GM12878 (cell line): ENCODE data around the gene LEMD1. TPM values are rescaled to one million over a fixed set of nuclear protein-coding genes. Genes with fewer than 3 reads are reported as not detected.

Experiments
- ATAC-seq: fragments of 200-7000 bp; cut with Tn5 transposase; 3 replicates; pipeline ENCODE4 v1.9.1; 2020; ENCODE audit warnings: mild to moderate bottlenecking, moderate library complexity
- BruUV-seq: library from RNA; stranded (reverse); fragments of 400-500 nt; replicated peaks from 2 replicates; lab custom pipeline; 2021; lab: Mats Ljungman, UMichigan
- CTCF ChIA-PET: fragments of 300-600 bp; sonication (Branson Sonifier 250); formaldehyde crosslinking; extraction: SDS; loops from one replicate; lab custom pipeline; 2021; ENCODE audit warnings: inconsistent platforms; lab: Yijun Ruan, JAX
- POLR2A ChIA-PET: fragments of 350-600 bp; formaldehyde crosslinking; extraction: SDS; loops from one replicate; lab custom pipeline; 2021; ENCODE audit warnings: inconsistent platforms; lab: Charles Lee
- RAD21 ChIA-PET: fragments of 300-600 bp; sonication (Branson Sonifier 250); formaldehyde crosslinking; loops from one replicate; lab custom pipeline; 2023; ENCODE audit warnings: antibody characterized with exemption; ENCODE audit not compliant: unreplicated experiment; lab: Charles Lee
- SMC1A ChIA-PET: fragments of 300-600 bp; sonication (Branson Sonifier 250); formaldehyde crosslinking; loops from one replicate; lab custom pipeline; 2023; ENCODE audit not compliant: unreplicated experiment, uncharacterized antibody; lab: Charles Lee
- DNase-seq: peaks from one replicate; pipeline ENCODE4 v3.0.0-alpha.2; 2011; ENCODE audit warnings: low read depth, low spot score
- FAIRE-seq: peaks from 3 replicates; lab custom pipeline; 2011; peaks lifted over from hg19 to GRCh38; lab: Jason Lieb, UNC
- H2AFZ ChIP-seq: 2 replicates; pipeline ENCODE4 v1.6.0; 2011; ENCODE audit warnings: low read depth, low read length, control low read depth; ENCODE audit not compliant: control insufficient read depth
- H3K27ac ChIP-seq: 2 replicates; pipeline ENCODE4 v1.5.1; 2011; ENCODE audit warnings: control low read depth; ENCODE audit not compliant: control insufficient read depth, insufficient read depth
- H3K27me3 ChIP-seq, 2 experiments: replicated peaks in 1 of 2; 2 replicates each; pipeline versions ENCODE4 v1.6.0 to v1.6.1; 2011; ENCODE audit warnings: low read length in 1 of 2; ENCODE audit not compliant: control insufficient read depth in 2 of 2, insufficient read depth in 2 of 2
- H3K36me3 ChIP-seq, 2 experiments: 2 replicates each; pipeline ENCODE4 v1.5.1; 2011; ENCODE audit warnings: low read length in 1 of 2; ENCODE audit not compliant: control insufficient read depth in 2 of 2, insufficient read depth in 2 of 2
- H3K4me1 ChIP-seq: 2 replicates; pipeline ENCODE4 v1.6.1; 2011; ENCODE audit warnings: mild to moderate bottlenecking, low read length, moderate library complexity, mixed read lengths; ENCODE audit not compliant: control insufficient read depth, insufficient read depth
- H3K4me2 ChIP-seq: 2 replicates; pipeline ENCODE4 v1.6.0; 2011; ENCODE audit warnings: control low read depth; ENCODE audit not compliant: control insufficient read depth, insufficient read depth
- H3K4me3 ChIP-seq: fragments of 200-600 bp; sonication (generic); 2 replicates; pipeline ENCODE4 v1.5.1; 2016
- H3K79me2 ChIP-seq: 2 replicates; pipeline ENCODE4 v1.6.0; 2011; ENCODE audit warnings: low read length; ENCODE audit not compliant: control insufficient read depth, insufficient read depth
- H3K9ac ChIP-seq: 2 replicates; pipeline ENCODE4 v1.8.0; 2011; ENCODE audit warnings: low read length, control low read depth, mixed read lengths; ENCODE audit not compliant: control insufficient read depth, insufficient read depth
- H3K9me3 ChIP-seq: replicated peaks from 3 replicates; pipeline ENCODE4 v1.5.1; 2011; ENCODE audit warnings: mild to moderate bottlenecking, low read length; ENCODE audit not compliant: control insufficient read depth, insufficient read depth
- H4K20me1 ChIP-seq: 2 replicates; pipeline ENCODE4 v1.6.0; 2011; ENCODE audit not compliant: control insufficient read depth, insufficient read depth
- ATF7 ChIP-seq: fragments of 450-650 bp; IDR thresholded peaks from 2 replicates; pipeline ENCODE4 v1.6.1; 2016; ENCODE audit warnings: low read depth, mild to moderate bottlenecking
- CBX3 ChIP-seq: fragments of 200-600 bp; sonication (generic); IDR thresholded peaks from 2 replicates; pipeline ENCODE4 v1.6.1; 2016; ENCODE audit warnings: low read depth, borderline replicate concordance
- CHD2 ChIP-seq: IDR thresholded peaks from 2 replicates; pipeline ENCODE4 v1.6.1; 2011; ENCODE audit warnings: low read depth, low read length, improper control_type of control experiment, borderline replicate concordance
- EZH2 ChIP-seq: IDR thresholded peaks from 2 replicates; pipeline ENCODE4 v1.6.1; 2012; ENCODE audit warnings: low read depth, mild to moderate bottlenecking, control low read depth, inconsistent platforms, low read length, borderline replicate concordance; ENCODE audit not compliant: control insufficient read depth
- IKZF2 ChIP-seq, 2 experiments: fragments of 450-650 bp; IDR thresholded peaks; 2 replicates each; pipeline ENCODE4 v1.6.1; 2017; ENCODE audit warnings: mild to moderate bottlenecking in 2 of 2, moderate library complexity in 2 of 2
- LARP7 ChIP-seq: fragments of 450-650 bp; IDR thresholded peaks from 2 replicates; pipeline ENCODE4 v1.6.1; 2017; ENCODE audit warnings: mild to moderate bottlenecking
- NR2C1 ChIP-seq: fragments of 450-650 bp; IDR thresholded peaks from 2 replicates; pipeline ENCODE4 v1.6.1; 2017; ENCODE audit warnings: antibody characterized with exemption, mild to moderate bottlenecking, moderate library complexity
- NR2C2 ChIP-seq: IDR thresholded peaks from 2 replicates; pipeline ENCODE4 v1.6.1; 2011; ENCODE audit warnings: borderline replicate concordance, low read depth; ENCODE audit not compliant: control insufficient read depth, insufficient read length
- POLR2A ChIP-seq: IDR thresholded peaks from 2 replicates; pipeline ENCODE4 v1.6.1; 2011; ENCODE audit warnings: low read depth, mild to moderate bottlenecking, low read length
- RAD51 ChIP-seq: fragments of 450-650 bp; IDR thresholded peaks from 2 replicates; pipeline ENCODE4 v1.6.1; 2016; ENCODE audit warnings: moderate library complexity, mild to moderate bottlenecking, inconsistent platforms
- RB1 ChIP-seq: fragments of 450-650 bp; formaldehyde crosslinking; IDR thresholded peaks from 2 replicates; pipeline ENCODE4 v1.6.1; 2017; ENCODE audit warnings: mild to moderate bottlenecking, borderline replicate concordance
- RBBP5 ChIP-seq: fragments of 200-600 bp; sonication (generic); conservative IDR thresholded peaks from 2 replicates; pipeline ENCODE4 v1.6.1; 2016
- SREBF1 ChIP-seq: IDR thresholded peaks from 2 replicates; pipeline ENCODE4 v1.6.1; 2012; ENCODE audit warnings: mild to moderate bottlenecking, low read length
- STAT3 ChIP-seq: IDR thresholded peaks from 2 replicates; pipeline ENCODE4 v1.6.1; 2011; ENCODE audit warnings: low read depth, low read length, improper control_type of control experiment
- TARDBP ChIP-seq: IDR thresholded peaks from 2 replicates; pipeline ENCODE4 v1.6.1; 2016; ENCODE audit warnings: borderline replicate concordance
- TBL1XR1 ChIP-seq: IDR thresholded peaks from 2 replicates; pipeline ENCODE4 v1.6.1; 2012; ENCODE audit warnings: low read depth, low read length, improper control_type of control experiment
- ZNF217 ChIP-seq: fragments of 450-650 bp; IDR thresholded peaks from 2 replicates; pipeline ENCODE4 v1.6.1; 2017; ENCODE audit warnings: antibody characterized with exemption, mild to moderate bottlenecking
- ZNF274 ChIP-seq: IDR thresholded peaks from one replicate; pipeline ENCODE4 v1.8.0; 2011; ENCODE audit not compliant: insufficient read length, insufficient read depth
- WGBS: methylation state at CpG from one replicate; pipeline ENCODE4 v1.1.6; 2016; ENCODE audit warnings: low lambda C conversion rate; ENCODE audit not compliant: insufficient replicate concordance, insufficient coverage; ENCODE audit errors: missing lambda C conversion rate; 5-methylcytosine and 5-hydroxymethylcytosine counted together
- in situ Hi-C: fragments of 300-500 bp; cut with MboI; formaldehyde crosslinking; loops from 9 replicates; pipeline ENCODE4 v1.14.3; 2018; ENCODE audit warnings: mixed read lengths
- intact Hi-C: fragments of 100-400 bp; cut with micrococcal nuclease; formaldehyde crosslinking; loops from one replicate; pipeline ENCODE4 v1.14.2; 2022; ENCODE audit not compliant: unreplicated experiment
- polyA plus RNA-seq, 11 experiments: library from polyadenylated mRNA; depleted of rRNA in 4 of 11; unstranded in 6 of 11; stranded (reverse) in 5 of 11; fragments of >200 nt; fragmentation: Nextera tagmentation in 4 of 11; fragmentation: Illumina TruSeq in 1 of 11; extraction: Ambion mirVana in 4 of 11; extraction: Trizol in 1 of 11; gene quantifications; 1 replicate in 1 of 11; 2 replicates in 10 of 11; pipeline versions ENCODE4 v1.2.1 to v1.2.3, GENCODE V29; 2011 to 2016; ENCODE audit warnings: inconsistent platforms in 2 of 11, missing spikeins in 2 of 11, low read depth in 1 of 11
- total RNA-seq, 4 experiments: library from RNA; depleted of rRNA in 3 of 4; stranded (reverse); fragments of >200 nt in 3 of 4; fragmentation: Illumina TruSeq in 1 of 4; extraction: Trizol in 1 of 4; gene quantifications; 2 replicates each; pipeline versions ENCODE4 v1.2.1 to v1.2.3, GENCODE V29; 2013 to 2021
- TF ChIP-seq, protein P1 (sequence below): fragments of 450-650 bp; IDR thresholded peaks from 2 replicates; pipeline ENCODE4 v1.6.1; 2017; ENCODE audit warnings: mild to moderate bottlenecking, low read depth, inconsistent platforms; ENCODE audit not compliant: poor library complexity, severe bottlenecking
- TF ChIP-seq, protein P2 (sequence below): IDR thresholded peaks from 2 replicates; pipeline ENCODE4 v1.6.1; 2012; ENCODE audit warnings: mild to moderate bottlenecking, low read depth, low read length

The LEMD1 gene
- total and polyA plus RNA-seq, 10 of the 15 experiments (the other 5 are each of a cell fraction or from before 2014, with no cell fraction given), result 0.19 to 1.2 (median 0.26) TPM; not detected in 7

DNA sequence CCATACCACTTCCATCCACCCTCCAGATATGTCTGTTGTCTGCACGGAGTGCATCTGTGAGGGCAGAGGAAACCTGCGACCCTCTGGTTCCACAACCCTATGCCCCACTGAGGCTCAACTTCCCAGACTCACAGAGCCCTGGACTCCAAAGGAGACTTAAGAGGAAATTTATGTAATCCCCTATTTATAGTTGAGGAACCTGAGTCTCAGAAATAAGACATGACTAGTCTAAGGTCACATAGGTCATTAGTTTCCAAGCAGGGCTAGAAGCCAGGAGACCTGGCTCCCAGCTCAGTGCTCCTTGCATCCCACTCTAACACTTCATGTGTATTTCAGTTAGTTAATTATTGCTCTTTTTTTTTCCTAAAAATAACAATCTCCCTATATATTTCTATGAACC, 15.7 kb upstream of the LEMD1 start (continued):
- TF ChIP-seq, protein P1, sequence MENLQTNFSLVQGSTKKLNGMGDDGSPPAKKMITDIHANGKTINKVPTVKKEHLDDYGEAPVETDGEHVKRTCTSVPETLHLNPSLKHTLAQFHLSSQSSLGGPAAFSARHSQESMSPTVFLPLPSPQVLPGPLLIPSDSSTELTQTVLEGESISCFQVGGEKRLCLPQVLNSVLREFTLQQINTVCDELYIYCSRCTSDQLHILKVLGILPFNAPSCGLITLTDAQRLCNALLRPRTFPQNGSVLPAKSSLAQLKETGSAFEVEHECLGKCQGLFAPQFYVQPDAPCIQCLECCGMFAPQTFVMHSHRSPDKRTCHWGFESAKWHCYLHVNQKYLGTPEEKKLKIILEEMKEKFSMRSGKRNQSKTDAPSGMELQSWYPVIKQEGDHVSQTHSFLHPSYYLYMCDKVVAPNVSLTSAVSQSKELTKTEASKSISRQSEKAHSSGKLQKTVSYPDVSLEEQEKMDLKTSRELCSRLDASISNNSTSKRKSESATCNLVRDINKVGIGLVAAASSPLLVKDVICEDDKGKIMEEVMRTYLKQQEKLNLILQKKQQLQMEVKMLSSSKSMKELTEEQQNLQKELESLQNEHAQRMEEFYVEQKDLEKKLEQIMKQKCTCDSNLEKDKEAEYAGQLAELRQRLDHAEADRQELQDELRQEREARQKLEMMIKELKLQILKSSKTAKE, result no peak
- TF ChIP-seq ZNF274 (no peak), TARDBP (no peak), CBX3 (no peak), LARP7 (no peak), RAD51 (no peak), TBL1XR1 (no peak)
- TF ChIP-seq, all 136 proteins: peak for 0

DNA sequence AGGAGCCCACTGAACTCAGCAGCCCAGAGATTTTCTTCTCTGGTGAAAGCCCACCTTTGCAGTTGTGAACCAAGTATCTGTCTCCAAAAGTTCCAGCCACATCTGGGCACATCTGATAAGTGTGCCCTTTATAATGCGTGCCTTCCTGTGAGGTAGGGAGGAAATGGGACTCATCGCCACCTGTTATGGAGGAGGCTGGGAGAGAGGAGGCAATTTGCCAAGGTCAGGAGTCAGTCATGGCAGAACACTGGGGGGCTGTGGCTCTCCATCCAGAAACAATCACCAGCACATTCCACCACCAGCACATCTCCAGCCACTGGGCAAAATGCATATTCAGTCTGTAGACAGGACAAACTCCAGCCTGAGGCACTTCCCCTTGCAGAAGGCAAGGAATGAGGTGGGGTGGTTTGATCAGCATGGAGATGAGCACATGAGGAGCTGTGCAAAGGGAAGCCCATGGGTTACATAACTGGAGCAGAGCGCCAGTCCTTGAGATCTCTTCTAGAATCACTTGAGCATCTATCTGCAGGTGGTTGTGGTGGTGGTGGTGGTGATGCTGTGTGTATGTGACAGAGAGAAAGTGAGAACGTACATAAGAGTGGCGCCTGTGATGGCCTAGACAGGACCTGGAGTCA, 15.0 kb upstream of the LEMD1 start:
- SMC1A ChIA-PET, result interaction anchor here (0.7 to 1.9 kb wide), 4 partner anchors 9 to 175 kb away, joined by 3 to 5 read pairs (median 3); no protein-coding TSS in a partner anchor
- Histone ChIP-seq H3K9ac (no peak overlapping the region), H3K27me3 (peaks cover 1 to 3% of the 10 kb centered on the region in 2 experiments; a peak in 1 of 4 replicates), H2AFZ (no peak overlapping the region), H3K4me2 (no peak overlapping the region), H3K4me1 (peaks cover 18% of the 10 kb centered on the region), H3K9me3 (no peaks in the 10 kb centered on the region), H3K4me3 (no peak overlapping the region), H3K36me3 (no peaks in the 10 kb centered on the region), H4K20me1 (no peaks in the 10 kb centered on the region), H3K79me2 (no peaks in the 10 kb centered on the region), H3K27ac (no peak overlapping the region)
- CTCF ChIA-PET, result interaction anchor here (0.6 to 8.8 kb wide), 4 partner anchors 10 to 50 kb away, joined by 3 to 191 read pairs (median 8); no protein-coding TSS in a partner anchor
- FAIRE-seq (no peak), DNase-seq (no peak), ATAC-seq (no peak)
- WGBS, result 55% methylated on average over 5 of the region's 5 CpGs
- in situ Hi-C loops (no loop called here), intact Hi-C loops (loop anchor here (5.0 kb wide), 1 partner anchor 100 kb away; no protein-coding TSS in a partner anchor)
- POLR2A ChIA-PET, result no interaction called here
- RAD21 ChIA-PET, result interaction anchor here (0.7 kb wide), 1 partner anchor 39 kb away, joined by 3 read pairs; no protein-coding TSS in a partner anchor
- no TSS peak for BruUV-seq
- TF ChIP-seq SREBF1 (no peak), EZH2 (no peak), NR2C1 (no peak), RB1 (no peak), CHD2 (no peak), ZNF217 (no peak), POLR2A (no peak), NR2C2 (no peak), STAT3 (no peak), RBBP5 (no peak), ATF7 (no peak), IKZF2 (IDR thresholded peaks at IDR 0.05) (no peak)
- TF ChIP-seq, protein P2, sequence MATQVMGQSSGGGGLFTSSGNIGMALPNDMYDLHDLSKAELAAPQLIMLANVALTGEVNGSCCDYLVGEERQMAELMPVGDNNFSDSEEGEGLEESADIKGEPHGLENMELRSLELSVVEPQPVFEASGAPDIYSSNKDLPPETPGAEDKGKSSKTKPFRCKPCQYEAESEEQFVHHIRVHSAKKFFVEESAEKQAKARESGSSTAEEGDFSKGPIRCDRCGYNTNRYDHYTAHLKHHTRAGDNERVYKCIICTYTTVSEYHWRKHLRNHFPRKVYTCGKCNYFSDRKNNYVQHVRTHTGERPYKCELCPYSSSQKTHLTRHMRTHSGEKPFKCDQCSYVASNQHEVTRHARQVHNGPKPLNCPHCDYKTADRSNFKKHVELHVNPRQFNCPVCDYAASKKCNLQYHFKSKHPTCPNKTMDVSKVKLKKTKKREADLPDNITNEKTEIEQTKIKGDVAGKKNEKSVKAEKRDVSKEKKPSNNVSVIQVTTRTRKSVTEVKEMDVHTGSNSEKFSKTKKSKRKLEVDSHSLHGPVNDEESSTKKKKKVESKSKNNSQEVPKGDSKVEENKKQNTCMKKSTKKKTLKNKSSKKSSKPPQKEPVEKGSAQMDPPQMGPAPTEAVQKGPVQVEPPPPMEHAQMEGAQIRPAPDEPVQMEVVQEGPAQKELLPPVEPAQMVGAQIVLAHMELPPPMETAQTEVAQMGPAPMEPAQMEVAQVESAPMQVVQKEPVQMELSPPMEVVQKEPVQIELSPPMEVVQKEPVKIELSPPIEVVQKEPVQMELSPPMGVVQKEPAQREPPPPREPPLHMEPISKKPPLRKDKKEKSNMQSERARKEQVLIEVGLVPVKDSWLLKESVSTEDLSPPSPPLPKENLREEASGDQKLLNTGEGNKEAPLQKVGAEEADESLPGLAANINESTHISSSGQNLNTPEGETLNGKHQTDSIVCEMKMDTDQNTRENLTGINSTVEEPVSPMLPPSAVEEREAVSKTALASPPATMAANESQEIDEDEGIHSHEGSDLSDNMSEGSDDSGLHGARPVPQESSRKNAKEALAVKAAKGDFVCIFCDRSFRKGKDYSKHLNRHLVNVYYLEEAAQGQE, result no peak
